ENCODE measurements around the gene WNT1. TPM values are rescaled to one million over a fixed set of nuclear protein-coding genes. Genes with fewer than 3 reads are reported as not detected.

Gene WNT1
- total RNA-seq, 1 experiment from 2014 or later = not detected

GRCh38 chr12:49010092-49010668 is 32.1 kb downstream of the WNT1 start:
- Mint-ChIP-seq H3K27ac (ENCODE audit: unreplicated experiment) (peak overlapping the region; percentile 66), H3K27me3 (ENCODE audit: insufficient read depth, unreplicated experiment) (no peaks in the 10 kb centered on the region), H3K9me3 (ENCODE audit: unreplicated experiment) (no peaks in the 10 kb centered on the region), H3K4me3 (ENCODE audit: unreplicated experiment) (peak overlapping the region; percentile 15), H3K4me1 (ENCODE audit: low read depth, unreplicated experiment) (peaks cover 20% of the 10 kb centered on the region), H3K36me3 (ENCODE audit: insufficient read depth, unreplicated experiment) (peaks cover 25% of the 10 kb centered on the region)
- no peak for DNase-seq
- H3K36me3 ChIP-seq (ENCODE audit: control insufficient read depth, insufficient read depth, low read length) = no peaks in the 10 kb centered on the region
- no peaks in the 10 kb centered on the region for H3K4me1 ChIP-seq
- no peak overlapping the region for H3K4me3 ChIP-seq (ENCODE audit: low read depth, low read length)
- BruUV-seq (replicated peaks) = no TSS peak
- POLR2A ChIA-PET = no interaction called here
- CTCF ChIA-PET = interaction anchor here (0.6 to 3.0 kb wide), 4 partner anchors 12 to 247 kb away, joined by 3 to 8 read pairs (median 3); no protein-coding TSS in a partner anchor
- intact Hi-C loops (cut with micrococcal nuclease; ENCODE audit: unreplicated experiment) = no loop called here
- no peaks in the 10 kb centered on the region for H3K9me3 ChIP-seq
- TF ChIP-seq, protein P1, sequence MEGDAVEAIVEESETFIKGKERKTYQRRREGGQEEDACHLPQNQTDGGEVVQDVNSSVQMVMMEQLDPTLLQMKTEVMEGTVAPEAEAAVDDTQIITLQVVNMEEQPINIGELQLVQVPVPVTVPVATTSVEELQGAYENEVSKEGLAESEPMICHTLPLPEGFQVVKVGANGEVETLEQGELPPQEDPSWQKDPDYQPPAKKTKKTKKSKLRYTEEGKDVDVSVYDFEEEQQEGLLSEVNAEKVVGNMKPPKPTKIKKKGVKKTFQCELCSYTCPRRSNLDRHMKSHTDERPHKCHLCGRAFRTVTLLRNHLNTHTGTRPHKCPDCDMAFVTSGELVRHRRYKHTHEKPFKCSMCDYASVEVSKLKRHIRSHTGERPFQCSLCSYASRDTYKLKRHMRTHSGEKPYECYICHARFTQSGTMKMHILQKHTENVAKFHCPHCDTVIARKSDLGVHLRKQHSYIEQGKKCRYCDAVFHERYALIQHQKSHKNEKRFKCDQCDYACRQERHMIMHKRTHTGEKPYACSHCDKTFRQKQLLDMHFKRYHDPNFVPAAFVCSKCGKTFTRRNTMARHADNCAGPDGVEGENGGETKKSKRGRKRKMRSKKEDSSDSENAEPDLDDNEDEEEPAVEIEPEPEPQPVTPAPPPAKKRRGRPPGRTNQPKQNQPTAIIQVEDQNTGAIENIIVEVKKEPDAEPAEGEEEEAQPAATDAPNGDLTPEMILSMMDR (IDR thresholded peaks at IDR 0.05; ENCODE audit: insufficient read depth in 1 of 2, low read depth in 1 of 2, low read length in 1 of 2, severe bottlenecking in 1 of 2, unreplicated experiment in 1 of 2) = no peak
- H3K27me3 ChIP-seq (replicated peaks; ENCODE audit: control insufficient read depth, insufficient read depth, low read length) = no peaks in the 10 kb centered on the region

DNA sequence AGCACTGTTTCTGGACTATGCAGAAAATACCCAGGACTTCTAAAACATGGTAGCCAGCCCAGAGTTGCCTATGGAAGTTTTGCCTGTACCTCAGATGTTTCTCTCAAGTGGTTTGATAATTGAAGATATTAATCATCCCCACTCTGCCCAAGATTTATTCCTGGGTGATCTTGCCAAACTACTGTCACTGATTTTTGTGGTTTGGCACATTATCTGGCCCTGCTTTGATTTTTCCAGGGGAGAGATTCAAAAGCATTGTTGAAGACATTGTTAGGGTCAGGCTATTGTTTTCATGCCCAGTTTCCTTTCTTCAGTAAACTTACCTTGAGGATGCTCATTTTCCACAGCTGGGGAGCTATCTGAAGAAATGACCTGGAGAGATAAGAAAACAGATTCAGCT is 34.6 kb downstream of the WNT1 start:
- ChIA-PET POLR2A (no interaction called here), CTCF (no interaction called here)
- Histone ChIP-seq H3K36me3 (ENCODE audit: control insufficient read depth, insufficient read depth, low read length) (no peaks in the 10 kb centered on the region), H3K4me1 (0 out of 2 replicates have a peak, but pooled peaks cover 4% of the 10 kb centered on the region), H3K27me3 (replicated peaks; ENCODE audit: control insufficient read depth, insufficient read depth, low read length) (no peaks in the 10 kb centered on the region), H3K4me3 (ENCODE audit: low read depth, low read length) (no peak overlapping the region), H3K9me3 (no peaks in the 10 kb centered on the region)
- no peak overlapping the region for H3K27ac Mint-ChIP-seq (ENCODE audit: unreplicated experiment)
- H3K9me3 Mint-ChIP-seq (ENCODE audit: unreplicated experiment) = no peaks in the 10 kb centered on the region
- intact Hi-C loops (cut with micrococcal nuclease; ENCODE audit: unreplicated experiment) = no loop called here
- H3K4me1 Mint-ChIP-seq (ENCODE audit: low read depth, unreplicated experiment) = peaks cover 30% of the 10 kb centered on the region
- no peak overlapping the region for H3K4me3 Mint-ChIP-seq (ENCODE audit: unreplicated experiment)
- no peaks in the 10 kb centered on the region for H3K27me3 Mint-ChIP-seq (ENCODE audit: insufficient read depth, unreplicated experiment)
- TF ChIP-seq, protein P1 (IDR thresholded peaks at IDR 0.05; ENCODE audit: insufficient read depth in 1 of 2, low read depth in 1 of 2, low read length in 1 of 2, severe bottlenecking in 1 of 2, unreplicated experiment in 1 of 2) = no peak
- H3K36me3 Mint-ChIP-seq (ENCODE audit: insufficient read depth, unreplicated experiment) = peaks cover 39% of the 10 kb centered on the region
- no TSS peak for BruUV-seq (replicated peaks)
- DNase-seq = no peak

- ChIA-PET CTCF (interaction anchor here (1.3 kb wide), 1 partner anchor 16 kb away, joined by 20 read pairs; the partner anchor contains the start of gene DDN), POLR2A (no interaction called here)
- Mint-ChIP-seq H3K27me3 (ENCODE audit: insufficient read depth, unreplicated experiment) (no peaks in the 10 kb centered on the region), H3K36me3 (ENCODE audit: insufficient read depth, unreplicated experiment) (peaks cover 44% of the 10 kb centered on the region), H3K9me3 (ENCODE audit: unreplicated experiment) (no peaks in the 10 kb centered on the region), H3K4me3 (ENCODE audit: unreplicated experiment) (no peak overlapping the region), H3K27ac (ENCODE audit: unreplicated experiment) (no peak overlapping the region), H3K4me1 (ENCODE audit: low read depth, unreplicated experiment) (peaks cover 30% of the 10 kb centered on the region)
- Histone ChIP-seq H3K9me3 (no peaks in the 10 kb centered on the region), H3K27me3 (replicated peaks; ENCODE audit: control insufficient read depth, insufficient read depth, low read length) (no peaks in the 10 kb centered on the region), H3K4me3 (ENCODE audit: low read depth, low read length) (no peak overlapping the region), H3K36me3 (ENCODE audit: control insufficient read depth, insufficient read depth, low read length) (no peaks in the 10 kb centered on the region), H3K4me1 (0 out of 2 replicates have a peak, but pooled peaks cover 4% of the 10 kb centered on the region)
- intact Hi-C loops (cut with micrococcal nuclease; ENCODE audit: unreplicated experiment) = no loop called here
- no peak for DNase-seq
- BruUV-seq (replicated peaks) = no TSS peak
- TF ChIP-seq, protein P1 (IDR thresholded peaks at IDR 0.05; ENCODE audit: insufficient read depth in 1 of 2, low read depth in 1 of 2, low read length in 1 of 2, severe bottlenecking in 1 of 2, unreplicated experiment in 1 of 2) = no peak
Observed at GRCh38 chr12:49013428-49013827, 35.3 kb downstream of the WNT1 start.
